ENCODE results near the gene RNGTT.
"Not testable (repeated sequence)": the region's sequence is repeated elsewhere in the genome, so short reads cannot be mapped to it uniquely, and the experiment has no call there.

RNGTT gene

DNA sequence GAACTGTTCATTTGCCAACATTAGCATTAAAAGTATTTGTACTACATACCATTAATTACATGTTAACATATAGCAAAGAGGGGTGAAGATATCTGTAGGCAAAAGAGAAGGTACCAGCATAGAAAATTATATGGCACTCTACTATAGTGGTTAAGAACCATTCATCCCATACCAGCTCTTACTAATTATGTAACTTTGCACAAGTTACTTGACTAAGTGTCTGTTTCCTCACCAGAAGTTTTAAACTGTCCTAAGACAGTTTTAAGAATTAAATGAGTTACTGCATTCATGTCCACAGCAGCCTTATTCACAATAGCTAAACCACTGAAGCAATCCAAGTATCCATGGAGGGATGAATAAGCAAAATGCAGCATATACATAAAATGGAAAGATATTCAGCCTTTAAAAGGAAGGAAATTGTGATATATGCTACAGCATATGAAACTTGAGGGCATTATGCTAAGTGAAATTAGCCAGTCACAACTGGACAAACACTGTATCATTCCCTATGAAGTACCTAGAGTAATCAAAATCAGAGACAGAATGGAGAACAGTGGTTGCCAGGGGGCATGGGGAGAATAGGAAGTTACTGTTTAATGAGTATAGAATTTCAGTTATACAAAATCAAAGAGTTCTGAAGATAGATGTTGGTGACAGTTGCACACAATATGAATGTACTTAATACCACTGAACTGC lies 98.9 kb downstream of the RNGTT start:
- DNase-seq (ENCODE audit: low spot score), result peak; percentile 43

DNA sequence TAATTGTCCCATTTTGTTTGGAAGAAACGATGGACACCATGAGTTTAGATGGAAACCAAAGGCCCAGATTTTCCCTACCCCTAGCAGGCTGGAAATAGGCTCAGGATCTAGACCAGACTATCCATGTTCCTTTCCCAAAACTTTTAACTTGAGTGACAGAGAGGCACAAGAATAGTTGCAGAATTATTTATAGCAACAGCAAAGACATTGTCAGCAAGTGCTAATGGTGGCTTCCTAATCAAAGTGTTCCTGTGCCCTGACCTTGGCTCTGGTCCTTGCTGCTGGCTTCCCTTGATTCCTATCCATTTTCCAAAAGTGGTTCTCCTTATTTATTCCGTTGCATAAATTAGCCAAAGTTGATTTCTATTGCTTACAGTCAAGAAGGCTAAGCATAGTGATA lies 103.1 kb downstream of the RNGTT start:
- no peak for DNase-seq (ENCODE audit: low spot score)

GRCh38 chr6:88858455-88858854 lies 105.0 kb downstream of the RNGTT start:
- no peak for DNase-seq (ENCODE audit: low spot score)

- no peak for DNase-seq (ENCODE audit: low spot score)
Measured at GRCh38 chr6:88856566-88856965, 106.9 kb downstream of the RNGTT start.

GRCh38 chr6:88855541-88856147 lies 107.8 kb downstream of the RNGTT start:
- no peak for DNase-seq (ENCODE audit: low spot score)

GRCh38 chr6:88852775-88853174 lies 110.6 kb downstream of the RNGTT start:
- DNase-seq (ENCODE audit: low spot score), result no peak

- DNase-seq (ENCODE audit: low spot score), result no peak
Measured at GRCh38 chr6:88852000-88852399, 111.4 kb downstream of the RNGTT start.

DNA sequence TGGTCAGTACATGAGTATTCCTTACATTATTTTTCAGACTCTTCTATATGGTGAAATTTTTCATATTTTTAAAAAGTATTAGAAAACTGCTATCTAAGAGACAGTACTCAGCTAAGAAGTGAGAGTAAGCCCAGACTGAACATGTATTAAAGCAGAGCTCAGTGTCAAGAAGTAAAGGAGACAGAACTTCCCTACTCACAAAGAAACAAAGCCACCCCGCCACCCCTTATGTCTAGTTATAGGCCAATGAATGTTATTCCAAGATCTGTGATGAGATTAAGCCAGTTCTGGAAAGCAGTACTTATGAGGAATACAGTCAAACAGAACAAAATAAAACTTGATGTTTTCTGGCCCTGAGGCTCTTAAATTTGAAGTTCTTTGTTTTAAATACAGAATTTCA lies 114.5 kb downstream of the RNGTT start:
- no peak for DNase-seq (ENCODE audit: low spot score)

DNA sequence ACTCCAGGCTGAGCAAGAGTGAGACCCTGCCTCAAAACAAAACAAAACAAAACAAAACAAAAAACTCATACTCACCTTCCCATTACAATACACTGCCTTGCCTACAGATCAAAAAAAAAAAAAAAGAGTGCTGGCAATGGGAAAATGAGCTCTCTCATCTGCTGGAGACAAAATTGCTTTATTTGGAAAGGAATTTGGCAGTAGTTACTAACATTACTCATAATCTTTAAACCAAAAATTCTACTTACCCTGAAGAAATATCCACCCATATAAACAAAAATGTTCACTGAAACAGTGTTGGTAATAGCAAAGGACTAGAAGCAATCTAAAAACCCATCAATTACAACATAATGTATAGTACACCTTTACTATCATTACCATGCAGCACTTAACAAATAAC lies 120.4 kb downstream of the RNGTT start:
- no peak for DNase-seq (ENCODE audit: low spot score)

DNA sequence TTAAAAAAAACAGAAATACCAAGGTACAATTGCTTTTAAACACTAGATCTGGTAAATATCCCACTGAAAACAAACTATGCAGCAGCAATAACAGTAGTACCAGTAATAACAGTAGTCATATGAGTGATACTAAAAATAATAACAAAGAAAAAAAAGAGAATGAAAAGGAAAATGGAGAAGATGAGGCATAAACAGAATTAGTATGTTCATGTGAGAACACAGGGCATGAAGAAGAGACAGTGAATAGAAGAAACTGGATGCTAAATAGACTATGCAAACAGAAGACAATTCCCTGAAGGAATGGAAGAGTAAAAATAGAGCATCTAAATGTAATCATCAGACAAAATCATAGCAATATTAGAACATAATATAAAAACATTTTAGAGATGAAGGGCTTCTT lies 121.1 kb downstream of the RNGTT start:
- no peak for DNase-seq (ENCODE audit: low spot score)

DNA sequence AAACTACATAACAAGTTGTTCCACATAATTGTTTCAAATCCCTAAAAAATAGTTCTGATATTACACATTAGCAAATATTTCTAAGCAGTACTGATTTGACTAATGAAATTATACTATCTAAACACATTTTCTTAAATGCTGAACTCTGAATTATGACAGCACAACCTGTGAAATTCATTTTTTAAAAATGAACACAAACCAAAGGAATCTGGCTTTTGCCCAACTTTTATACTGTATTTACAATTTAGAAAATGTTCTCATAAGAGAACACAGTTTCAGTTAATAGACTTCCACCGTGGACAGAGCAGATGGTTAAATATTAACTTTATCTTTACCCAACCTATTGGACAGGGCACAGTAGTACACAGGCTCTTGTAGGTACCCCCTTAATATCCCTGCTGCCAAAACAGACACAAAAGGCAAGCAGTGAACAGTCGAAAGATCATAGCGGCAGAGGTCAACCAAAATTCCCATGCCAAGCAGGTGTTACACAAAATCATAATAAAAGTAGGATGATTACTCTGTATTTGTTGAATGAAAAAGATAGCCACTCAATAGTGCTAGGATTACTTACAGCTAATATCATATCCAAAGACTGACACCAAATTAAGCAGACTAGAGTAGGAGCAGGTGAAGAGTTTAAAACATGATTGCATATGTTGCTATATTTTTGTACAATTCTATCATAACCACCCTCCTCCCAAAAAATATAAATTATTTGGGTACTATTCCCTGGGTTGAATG lies 122.5 kb downstream of the RNGTT start:
- no peak for DNase-seq (ENCODE audit: low spot score)

GRCh38 chr6:88840289-88840688 lies 123.1 kb downstream of the RNGTT start:
- no peak for DNase-seq (ENCODE audit: low spot score)

- no peak for DNase-seq (ENCODE audit: low spot score)
Measured at GRCh38 chr6:88839280-88839679, 124.1 kb downstream of the RNGTT start.

GRCh38 chr6:88835210-88835609 lies 128.2 kb downstream of the RNGTT start:
- DNase-seq (ENCODE audit: low spot score), result no peak

DNA sequence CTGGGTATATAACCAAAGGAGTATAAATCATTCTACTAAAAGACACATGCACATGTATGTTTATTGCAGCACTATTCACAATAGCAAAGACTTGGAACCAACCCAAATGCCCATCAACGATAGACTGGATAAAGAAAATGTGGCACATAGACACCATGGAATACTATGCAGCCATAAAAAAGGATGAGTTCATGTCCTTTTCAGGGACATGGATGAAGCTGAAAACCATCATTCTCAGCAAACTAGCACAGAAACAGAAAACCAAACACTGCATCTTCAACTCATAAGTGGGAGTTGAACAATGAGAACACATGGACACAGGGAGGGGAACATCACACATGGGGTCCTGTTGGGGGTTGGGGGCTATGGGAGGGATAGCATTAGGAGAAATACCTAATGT lies 130.3 kb downstream of the RNGTT start:
- DNase-seq (ENCODE audit: low spot score), result not testable (repeated sequence)

DNA sequence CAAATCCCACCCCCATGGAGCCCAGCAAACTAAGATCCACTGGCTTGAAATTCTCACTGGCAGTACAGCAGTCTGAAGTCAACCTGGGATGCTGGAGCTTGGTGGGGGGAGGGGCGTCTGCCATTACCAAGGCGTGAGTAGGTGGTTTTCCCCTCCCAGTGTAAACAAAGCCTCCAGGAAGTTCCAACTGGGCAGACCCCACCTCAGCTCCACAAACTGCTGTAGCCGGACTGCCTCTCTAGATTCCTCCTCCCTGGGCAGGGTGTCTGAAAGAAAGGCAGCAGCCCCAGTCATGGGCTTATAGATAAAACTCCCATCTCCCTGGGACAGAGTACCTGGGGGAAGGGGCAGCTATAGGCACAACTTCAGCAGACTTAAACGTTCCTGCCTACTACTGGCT lies 135.8 kb downstream of the RNGTT start:
- not testable (repeated sequence) for DNase-seq (ENCODE audit: low spot score)

DNA sequence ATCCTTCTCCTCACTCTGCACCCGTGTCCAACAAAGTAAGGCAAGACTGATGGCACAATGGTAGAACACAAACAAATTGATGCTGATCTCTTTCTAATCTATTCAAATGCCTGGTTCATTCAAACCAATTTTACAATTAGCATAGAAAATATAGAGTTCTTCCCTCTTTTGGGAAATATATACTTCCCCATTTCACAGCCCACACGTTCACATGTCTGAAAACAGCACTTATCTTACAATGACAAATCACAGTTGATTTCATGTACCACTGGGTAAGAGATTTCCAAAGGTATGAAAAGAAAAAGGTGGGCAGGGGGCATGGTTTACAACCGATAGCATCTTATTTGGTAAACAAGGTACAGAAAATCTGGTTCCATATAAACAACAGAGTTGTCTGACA lies 137.6 kb downstream of the RNGTT start:
- no peak for DNase-seq (ENCODE audit: low spot score)

DNA sequence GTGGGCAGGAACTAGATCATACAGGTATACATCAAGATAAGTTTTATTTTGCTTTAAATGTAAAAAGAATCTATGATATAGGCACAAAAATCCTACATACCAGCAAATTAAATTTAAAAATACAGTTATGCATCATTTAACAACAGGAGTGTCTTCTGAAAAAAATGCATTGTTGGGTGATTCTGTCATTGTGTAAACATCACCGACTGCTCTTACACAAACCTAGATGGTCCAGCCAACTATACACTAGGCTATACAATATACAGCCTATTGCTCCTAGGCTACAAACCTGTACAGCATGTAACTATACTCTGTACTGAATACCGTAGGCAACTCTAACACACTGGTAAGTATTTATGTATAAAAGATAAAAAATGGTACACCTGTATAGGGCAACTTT lies 139.4 kb downstream of the RNGTT start:
- no peak for DNase-seq (ENCODE audit: low spot score)

GRCh38 chr6:88815491-88815890 lies 147.9 kb downstream of the RNGTT start:
- no peak for DNase-seq (ENCODE audit: low spot score)

GRCh38 chr6:88814909-88815308 lies 148.5 kb downstream of the RNGTT start:
- DNase-seq (ENCODE audit: low spot score), result no peak

DNA sequence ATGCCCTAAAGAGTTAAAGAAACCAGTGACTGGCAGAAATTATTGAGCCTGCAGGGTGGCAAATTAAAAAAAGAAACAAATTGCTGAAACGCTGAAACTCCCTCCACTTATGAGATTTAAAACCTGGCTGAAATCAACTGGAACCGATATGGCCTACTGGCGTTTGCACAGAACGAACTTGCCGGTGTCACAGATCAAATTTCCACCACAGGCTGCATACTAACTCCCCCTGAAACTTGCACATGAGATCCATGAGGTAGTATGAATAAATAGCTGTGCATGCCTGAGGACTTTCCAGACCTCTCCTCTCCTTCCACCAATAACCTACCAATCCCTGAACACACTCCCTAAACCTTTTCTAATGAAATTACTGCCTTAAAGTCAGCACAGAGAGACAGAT lies 150.4 kb downstream of the RNGTT start:
- no peak for DNase-seq (ENCODE audit: low spot score)

DNA sequence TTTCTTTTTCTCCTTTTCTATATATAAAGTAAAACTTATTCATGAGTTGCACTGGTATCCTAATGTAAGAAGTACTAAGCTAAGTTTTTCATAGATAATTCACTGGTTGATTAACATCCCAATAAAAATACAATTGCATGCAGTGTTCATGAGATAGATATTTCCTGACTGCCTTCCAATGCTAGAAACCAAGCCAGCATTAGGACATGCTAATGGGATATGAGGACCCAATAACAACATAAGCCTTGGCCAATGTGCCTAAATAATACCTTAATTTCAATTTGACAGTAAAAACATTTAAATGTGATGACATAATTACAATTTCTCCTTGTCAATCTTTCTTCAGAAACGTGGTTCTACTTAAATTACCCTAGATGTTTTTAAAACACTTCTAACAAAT lies 152.7 kb downstream of the RNGTT start:
- no peak for DNase-seq (ENCODE audit: low spot score)

GRCh38 chr6:88810089-88810488 lies 153.3 kb downstream of the RNGTT start:
- no peak for DNase-seq (ENCODE audit: low spot score)
